ENCODE data around the gene UXS1.

The UXS1 gene

GRCh38 chr2:106126295-106126694 lies 67.8 kb downstream of the UXS1 start:
- Histone ChIP-seq H4K20me1 (ENCODE audit: insufficient read depth, low read length) (no peaks in the 10 kb centered on the region), H3K9me3 (ENCODE audit: low read length) (no peaks in the 10 kb centered on the region), H3K36me3 (ENCODE audit: insufficient read depth, low read length) (peaks cover 15% of the 10 kb centered on the region), H3K4me2 (ENCODE audit: low read length) (no peak overlapping the region), H3K27me3 (ENCODE audit: insufficient read depth, low read length) (no peaks in the 10 kb centered on the region), H2AFZ (ENCODE audit: low read length) (no peak overlapping the region), H3K9me2 (ENCODE audit: low read depth, low read length) (no peaks in the 10 kb centered on the region), H3K79me2 (ENCODE audit: insufficient read depth, low read length) (no peaks in the 10 kb centered on the region), H3K27ac (ENCODE audit: low read depth, low read length, poor library complexity, severe bottlenecking) (no peak overlapping the region), H3K4me1 (ENCODE audit: insufficient read depth, low read length, severe bottlenecking) (no peaks in the 10 kb centered on the region), H3K4me3 (ENCODE audit: low read depth, low read length, poor library complexity, severe bottlenecking) (no peak overlapping the region), H3F3A (ENCODE audit: insufficient read depth, low read length) (no peaks in the 10 kb centered on the region), H3K9ac (ENCODE audit: low read length) (no peak overlapping the region)
- TF ChIP-seq, protein P1, sequence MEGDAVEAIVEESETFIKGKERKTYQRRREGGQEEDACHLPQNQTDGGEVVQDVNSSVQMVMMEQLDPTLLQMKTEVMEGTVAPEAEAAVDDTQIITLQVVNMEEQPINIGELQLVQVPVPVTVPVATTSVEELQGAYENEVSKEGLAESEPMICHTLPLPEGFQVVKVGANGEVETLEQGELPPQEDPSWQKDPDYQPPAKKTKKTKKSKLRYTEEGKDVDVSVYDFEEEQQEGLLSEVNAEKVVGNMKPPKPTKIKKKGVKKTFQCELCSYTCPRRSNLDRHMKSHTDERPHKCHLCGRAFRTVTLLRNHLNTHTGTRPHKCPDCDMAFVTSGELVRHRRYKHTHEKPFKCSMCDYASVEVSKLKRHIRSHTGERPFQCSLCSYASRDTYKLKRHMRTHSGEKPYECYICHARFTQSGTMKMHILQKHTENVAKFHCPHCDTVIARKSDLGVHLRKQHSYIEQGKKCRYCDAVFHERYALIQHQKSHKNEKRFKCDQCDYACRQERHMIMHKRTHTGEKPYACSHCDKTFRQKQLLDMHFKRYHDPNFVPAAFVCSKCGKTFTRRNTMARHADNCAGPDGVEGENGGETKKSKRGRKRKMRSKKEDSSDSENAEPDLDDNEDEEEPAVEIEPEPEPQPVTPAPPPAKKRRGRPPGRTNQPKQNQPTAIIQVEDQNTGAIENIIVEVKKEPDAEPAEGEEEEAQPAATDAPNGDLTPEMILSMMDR (IDR thresholded peaks at IDR 0.05; ENCODE audit: low read length), result no peak
- no peak for TF ChIP-seq EZH2 (IDR thresholded peaks at IDR 0.05; ENCODE audit: borderline replicate concordance, low read length)

DNA sequence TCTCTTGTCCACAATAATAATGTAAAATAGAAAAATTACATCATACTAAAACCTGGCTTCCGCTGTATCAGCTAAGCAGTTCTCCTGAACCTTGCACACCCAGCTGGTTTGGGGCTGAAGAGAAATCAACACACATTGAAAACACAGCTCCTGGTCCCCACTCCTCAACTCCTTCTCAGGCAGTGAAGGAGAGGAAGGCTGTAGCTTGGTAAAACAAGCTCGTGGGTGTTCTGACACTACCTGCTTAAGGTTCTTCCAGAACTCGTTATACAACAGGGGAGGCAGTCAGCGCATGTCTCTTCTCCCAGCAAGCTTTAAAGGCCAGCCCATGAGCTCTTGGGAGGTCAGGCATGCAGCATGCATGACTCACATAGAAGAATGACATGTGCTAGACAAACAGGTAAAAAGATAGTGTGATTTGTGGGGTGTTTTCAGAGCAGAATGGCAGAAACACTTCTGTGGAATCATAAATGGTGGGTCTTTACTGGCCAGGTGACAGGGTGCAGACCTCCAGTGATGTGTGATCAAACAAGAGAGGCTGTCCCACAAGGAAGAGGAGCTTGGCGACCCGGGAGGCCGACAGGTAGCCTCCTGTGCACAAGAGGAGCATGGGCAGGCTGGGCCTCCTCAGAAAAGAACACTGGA lies 69.1 kb downstream of the UXS1 start:
- TF ChIP-seq, protein P1 (IDR thresholded peaks at IDR 0.05; ENCODE audit: low read length), result no peak
- no peak for TF ChIP-seq EZH2 (IDR thresholded peaks at IDR 0.05; ENCODE audit: borderline replicate concordance, low read length)
- H3F3A ChIP-seq (ENCODE audit: insufficient read depth, low read length), result no peaks in the 10 kb centered on the region
- no peaks in the 10 kb centered on the region for H3K9me2 ChIP-seq (ENCODE audit: low read depth, low read length)
- no peak overlapping the region for H2AFZ ChIP-seq (ENCODE audit: low read length)
- H3K9ac ChIP-seq (ENCODE audit: low read length), result no peak overlapping the region
- H3K9me3 ChIP-seq (ENCODE audit: low read length), result no peaks in the 10 kb centered on the region
- no peak overlapping the region for H3K4me2 ChIP-seq (ENCODE audit: low read length)
- H3K4me1 ChIP-seq (ENCODE audit: insufficient read depth, low read length, severe bottlenecking), result no peaks in the 10 kb centered on the region
- H3K27me3 ChIP-seq (ENCODE audit: insufficient read depth, low read length), result no peaks in the 10 kb centered on the region
- H3K4me3 ChIP-seq (ENCODE audit: low read depth, low read length, poor library complexity, severe bottlenecking), result no peak overlapping the region
- no peaks in the 10 kb centered on the region for H4K20me1 ChIP-seq (ENCODE audit: insufficient read depth, low read length)
- H3K27ac ChIP-seq (ENCODE audit: low read depth, low read length, poor library complexity, severe bottlenecking), result no peak overlapping the region
- H3K36me3 ChIP-seq (ENCODE audit: insufficient read depth, low read length), result peaks cover 15% of the 10 kb centered on the region; the same call in 1 of the 2 replicates
- H3K79me2 ChIP-seq (ENCODE audit: insufficient read depth, low read length), result no peaks in the 10 kb centered on the region

GRCh38 chr2:106124106-106124756 lies 69.9 kb downstream of the UXS1 start:
- Histone ChIP-seq H3K27ac (ENCODE audit: low read depth, low read length, poor library complexity, severe bottlenecking) (no peak overlapping the region), H3K4me3 (ENCODE audit: low read depth, low read length, poor library complexity, severe bottlenecking) (no peak overlapping the region), H3K27me3 (ENCODE audit: insufficient read depth, low read length) (no peaks in the 10 kb centered on the region), H2AFZ (ENCODE audit: low read length) (no peak overlapping the region), H3K4me2 (ENCODE audit: low read length) (no peak overlapping the region), H3K36me3 (ENCODE audit: insufficient read depth, low read length) (peaks cover 15% of the 10 kb centered on the region; the same call in 1 of the 2 replicates), H3K9me3 (ENCODE audit: low read length) (no peaks in the 10 kb centered on the region), H3K9me2 (ENCODE audit: low read depth, low read length) (no peaks in the 10 kb centered on the region), H4K20me1 (ENCODE audit: insufficient read depth, low read length) (no peaks in the 10 kb centered on the region), H3K9ac (ENCODE audit: low read length) (no peak overlapping the region), H3F3A (ENCODE audit: insufficient read depth, low read length) (no peaks in the 10 kb centered on the region), H3K79me2 (ENCODE audit: insufficient read depth, low read length) (no peaks in the 10 kb centered on the region), H3K4me1 (ENCODE audit: insufficient read depth, low read length, severe bottlenecking) (no peaks in the 10 kb centered on the region)
- TF ChIP-seq, protein P1 (IDR thresholded peaks at IDR 0.05; ENCODE audit: low read length), result no peak
- no peak for TF ChIP-seq EZH2 (IDR thresholded peaks at IDR 0.05; ENCODE audit: borderline replicate concordance, low read length)

All from OCI-LY1 (cell line).